OCI-LY3 (cell line): ENCODE results near the gene ARID2.

Experiments
- H2AFZ ChIP-seq: fragments of 200-600, 300-600 bp; shearing (Covaris generic); 2 replicates; pipeline ENCODE4 v1.6.0; 2014; ENCODE audit warnings: antibody characterized with exemption, low read depth, low read length
- H3K27ac ChIP-seq: fragments of 200-600, 300-600 bp; sonication (generic); 2 replicates; pipeline ENCODE4 v1.5.1; 2014; ENCODE audit warnings: mild to moderate bottlenecking, low read length, moderate library complexity, mixed read lengths
- H3K27me3 ChIP-seq: fragments of 200-600, 300-600 bp; sonication (generic); 2 replicates; pipeline ENCODE4 v1.6.1; 2014; ENCODE audit warnings: low read depth, low read length, mixed read lengths
- H3K36me3 ChIP-seq: fragments of 200-600, 300-600 bp; sonication (generic); replicated peaks from 2 replicates; pipeline ENCODE3; 2014; ENCODE audit warnings: low read depth, low read length, mixed read lengths
- H3K4me1 ChIP-seq: fragments of 300-600, 200-600 bp; sonication (generic); 2 replicates; pipeline ENCODE4 v1.6.1; 2014; ENCODE audit warnings: low read length, mixed read lengths
- H3K4me2 ChIP-seq: fragments of 200-600, 300-600 bp; sonication (generic); 2 replicates; pipeline ENCODE4 v1.6.1; 2014; ENCODE audit warnings: low read length, mixed read lengths
- H3K4me3 ChIP-seq: fragments of 300-600, 200-600 bp; sonication (generic); 2 replicates; pipeline ENCODE4 v1.5.1; 2014; ENCODE audit warnings: antibody characterized with exemption, mild to moderate bottlenecking, low read length, moderate library complexity
- H3K79me2 ChIP-seq: fragments of 300-600, 200-600 bp; shearing (Covaris generic); 2 replicates; pipeline ENCODE4 v1.6.1; 2014; ENCODE audit warnings: mild to moderate bottlenecking, low read length, mixed read lengths
- H3K9ac ChIP-seq: fragments of 300-600, 200-600 bp; shearing (Covaris generic); 2 replicates; pipeline ENCODE4 v1.6.0; 2014; ENCODE audit warnings: mild to moderate bottlenecking, low read length, moderate library complexity
- H3K9me3 ChIP-seq: fragments of 200-600, 300-600 bp; shearing (Covaris generic); 2 replicates; pipeline ENCODE4 v1.6.1; 2014; ENCODE audit warnings: low read length, mixed read lengths; ENCODE audit not compliant: insufficient read depth
- H4K20me1 ChIP-seq: fragments of 200-600, 300-600 bp; sonication (generic); 2 replicates; pipeline ENCODE4 v1.6.1; 2016; ENCODE audit warnings: low read length, mixed read lengths; ENCODE audit not compliant: insufficient read depth
- CTCF ChIP-seq: fragments of 200-600, 300-600 bp; sonication (generic); IDR thresholded peaks from 2 replicates; pipeline ENCODE4 v1.5.1; 2014; ENCODE audit warnings: antibody characterized with exemption, low read length, low read depth
- EZH2phosphoT487 ChIP-seq: fragments of 200-600 bp; shearing (Covaris generic); IDR thresholded peaks from 2 replicates; pipeline ENCODE4 v1.6.1; 2018; ENCODE audit warnings: antibody characterized with exemption, mixed run types, low read depth

ARID2 gene

GRCh38 chr12:45827974-45828373, 98.5 kb downstream of the ARID2 start:
- Histone ChIP-seq H3K9ac (no peak overlapping the region), H3K4me1 (peaks cover 10% of the 10 kb centered on the region), H3K9me3 (no peaks in the 10 kb centered on the region), H3K4me2 (no peak overlapping the region), H2AFZ (no peak overlapping the region), H4K20me1 (0 out of 2 replicates have a peak, but pooled peaks cover 4% of the 10 kb centered on the region), H3K79me2 (no peaks in the 10 kb centered on the region), H3K36me3 (peaks cover 35% of the 10 kb centered on the region), H3K27me3 (no peaks in the 10 kb centered on the region), H3K4me3 (no peak overlapping the region), H3K27ac (no peak overlapping the region)
- no peak for TF ChIP-seq EZH2phosphoT487
- no peak for TF ChIP-seq CTCF

- Histone ChIP-seq H3K27ac (no peak overlapping the region), H3K79me2 (no peaks in the 10 kb centered on the region), H3K4me3 (no peak overlapping the region), H2AFZ (no peak overlapping the region), H3K9ac (no peak overlapping the region), H3K27me3 (no peaks in the 10 kb centered on the region), H3K9me3 (no peaks in the 10 kb centered on the region), H4K20me1 (0 out of 2 replicates have a peak, but pooled peaks cover 4% of the 10 kb centered on the region), H3K4me2 (no peak overlapping the region), H3K4me1 (peaks cover 10% of the 10 kb centered on the region), H3K36me3 (peaks cover 33% of the 10 kb centered on the region)
- no peak for TF ChIP-seq CTCF
- TF ChIP-seq EZH2phosphoT487: no peak
Measured at GRCh38 chr12:45828402-45828801, 98.9 kb downstream of the ARID2 start.

- H3K27ac ChIP-seq: no peak overlapping the region
- peaks cover 27% of the 10 kb centered on the region for H3K36me3 ChIP-seq
Measured at GRCh38 chr12:45831590-45831989, 102.1 kb downstream of the ARID2 start.

GRCh38 chr12:45833401-45833800, 103.9 kb downstream of the ARID2 start:
- H3K4me1 ChIP-seq: peaks cover 4% of the 10 kb centered on the region
- no peaks in the 10 kb centered on the region for H4K20me1 ChIP-seq
- H3K4me3 ChIP-seq: no peak overlapping the region
- no peak overlapping the region for H3K9ac ChIP-seq
- no peak overlapping the region for H3K27ac ChIP-seq
- H2AFZ ChIP-seq: no peak overlapping the region
- H3K4me2 ChIP-seq: no peak overlapping the region
- peaks cover 31% of the 10 kb centered on the region for H3K36me3 ChIP-seq
- no peaks in the 10 kb centered on the region for H3K79me2 ChIP-seq
- TF ChIP-seq CTCF (no peak), EZH2phosphoT487 (no peak)
- no peaks in the 10 kb centered on the region for H3K27me3 ChIP-seq
- H3K9me3 ChIP-seq: no peaks in the 10 kb centered on the region

More at GRCh38 chr12:45831590-45831989, 102.1 kb downstream of the ARID2 start:
- Histone ChIP-seq H3K9ac (no peak overlapping the region), H3K4me2 (no peak overlapping the region), H3K9me3 (no peaks in the 10 kb centered on the region), H4K20me1 (0 out of 2 replicates have a peak, but pooled peaks cover 4% of the 10 kb centered on the region), H3K27me3 (no peaks in the 10 kb centered on the region), H3K79me2 (no peaks in the 10 kb centered on the region), H3K4me3 (no peak overlapping the region), H3K4me1 (peaks cover 10% of the 10 kb centered on the region), H2AFZ (no peak overlapping the region)
- TF ChIP-seq EZH2phosphoT487 (no peak), CTCF (no peak)
